Endothelial cell of umbilical vein (primary cell): ENCODE results near the gene CD55.

Source experiments
- CTCF ChIP-seq, 2 donors: IDR thresholded peaks; 1 replicate in 1 of 2; 2 replicates in 1 of 2; pipeline ENCODE4 v1.5.1; 2011; ENCODE audit warnings: low read length in 2 of 2, mild to moderate bottlenecking in 2 of 2, moderate library complexity in 2 of 2, control low read depth in 1 of 2, inconsistent platforms in 1 of 2, low read depth in 1 of 2; ENCODE audit not compliant: insufficient read depth in 1 of 2; ENCODE audit errors: extremely low read depth in 1 of 2
- JUN ChIP-seq: IDR thresholded peaks from 2 replicates; pipeline ENCODE4 v1.6.1; 2011; ENCODE audit warnings: borderline replicate concordance, low read depth; ENCODE audit not compliant: insufficient read length, insufficient read depth

- no peak for TF ChIP-seq CTCF (IDR thresholded peaks at IDR 0.05; ENCODE audit: extremely low read depth in 1 of 2, insufficient read depth in 1 of 2, low read depth in 1 of 2, low read length in 2 of 2)
- TF ChIP-seq JUN, result no peak
These were observed 12.1 kb downstream of the CD55 start for GRCh38 chr1:207333620-207334019.
